HG02610 (cell line): Measurements from ENCODE around the gene GCN1.
"Not testable (repeated sequence)": the region's sequence is repeated elsewhere in the genome, so short reads cannot be mapped to it uniquely, and the experiment has no call there.

Source experiments
- ATAC-seq: cut with Tn5 transposase; IDR thresholded peaks from one replicate; pipeline ENCODE4 v1.9.1; 2021; ENCODE audit warnings: mild to moderate bottlenecking, moderate library complexity; ENCODE audit not compliant: unreplicated experiment

The GCN1 gene

DNA sequence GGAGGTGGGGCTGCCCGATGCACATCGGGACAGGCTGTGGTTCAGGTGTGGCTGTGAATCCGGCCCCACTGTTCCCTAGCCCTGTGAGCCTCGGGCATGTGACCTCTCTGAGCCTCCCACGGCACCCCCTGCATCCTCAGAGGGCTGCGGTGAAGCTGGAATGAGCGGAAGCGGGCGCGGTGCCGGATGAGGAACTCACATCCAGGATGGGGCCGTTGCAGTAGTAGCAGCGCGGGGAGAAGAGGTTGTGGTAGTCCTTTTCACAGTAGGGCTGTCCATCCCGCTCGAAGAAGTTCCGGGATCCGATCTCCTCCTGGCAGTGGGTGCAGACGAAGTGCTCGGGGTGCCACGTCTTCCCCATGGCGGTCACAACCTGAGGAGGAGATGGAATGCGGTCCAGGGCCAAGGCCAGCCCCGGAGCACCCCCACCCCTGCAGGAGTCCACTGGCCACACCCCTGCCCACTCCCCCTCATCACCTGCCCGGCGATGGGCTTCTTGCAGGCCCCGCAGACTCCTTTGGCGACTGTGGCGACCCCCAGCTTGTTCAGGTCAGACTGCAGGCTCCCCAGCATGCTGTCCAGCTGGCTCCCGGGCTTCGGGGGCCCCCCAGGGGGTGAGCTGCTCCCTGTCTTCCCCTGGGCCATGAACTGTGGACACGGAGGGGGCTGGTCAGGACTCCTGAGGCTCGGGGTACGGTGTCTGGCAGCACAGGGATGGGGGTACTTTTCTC lies 20.3 kb upstream of the GCN1 start:
- ATAC-seq: no peak

- ATAC-seq: no peak
These were observed 19.2 kb upstream of the GCN1 start for GRCh38 chr12:120213758-120214157.

DNA sequence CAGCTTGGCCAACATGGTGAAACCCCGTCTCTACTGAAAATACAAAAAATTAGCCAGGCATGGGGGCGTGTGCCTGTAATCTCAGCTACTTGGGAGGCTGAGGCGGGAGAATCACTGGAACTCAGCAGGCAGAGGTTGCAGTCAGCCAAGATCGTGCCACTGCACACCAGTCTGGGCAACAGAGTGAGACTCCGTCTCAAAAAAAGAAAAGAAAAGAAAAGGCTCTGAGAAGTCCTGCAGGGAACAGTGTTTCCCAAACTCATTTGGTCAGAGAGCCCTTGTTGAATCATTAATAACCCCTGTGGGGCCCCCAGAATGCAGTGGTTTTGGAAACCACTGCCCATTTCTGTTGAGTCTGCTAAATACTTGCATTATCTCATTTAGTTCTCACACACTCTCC lies 18.7 kb upstream of the GCN1 start:
- ATAC-seq: not testable (repeated sequence)

DNA sequence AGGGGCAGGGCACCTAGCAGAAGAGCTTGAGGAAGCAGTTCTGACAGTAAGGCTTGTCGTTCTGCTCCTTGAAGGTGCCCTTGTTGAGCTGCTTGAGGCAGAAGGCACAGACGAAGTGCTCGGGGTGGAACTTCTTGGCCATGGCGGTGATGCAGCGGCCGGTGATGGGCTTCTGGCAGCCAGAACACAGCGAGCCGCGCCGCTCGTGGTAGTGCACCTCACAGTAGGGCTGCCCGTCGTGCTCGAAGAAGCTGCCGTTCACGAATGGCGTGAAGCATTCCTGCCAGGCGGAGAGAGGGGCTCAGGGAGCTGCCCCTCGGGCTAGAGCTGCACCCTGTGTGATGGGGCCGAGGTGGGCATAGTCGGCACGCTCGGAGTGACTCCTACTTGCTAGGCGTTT lies 17.8 kb upstream of the GCN1 start:
- ATAC-seq: no peak

- no peak for ATAC-seq
These were observed 17.4 kb upstream of the GCN1 start for GRCh38 chr12:120211904-120212283.

DNA sequence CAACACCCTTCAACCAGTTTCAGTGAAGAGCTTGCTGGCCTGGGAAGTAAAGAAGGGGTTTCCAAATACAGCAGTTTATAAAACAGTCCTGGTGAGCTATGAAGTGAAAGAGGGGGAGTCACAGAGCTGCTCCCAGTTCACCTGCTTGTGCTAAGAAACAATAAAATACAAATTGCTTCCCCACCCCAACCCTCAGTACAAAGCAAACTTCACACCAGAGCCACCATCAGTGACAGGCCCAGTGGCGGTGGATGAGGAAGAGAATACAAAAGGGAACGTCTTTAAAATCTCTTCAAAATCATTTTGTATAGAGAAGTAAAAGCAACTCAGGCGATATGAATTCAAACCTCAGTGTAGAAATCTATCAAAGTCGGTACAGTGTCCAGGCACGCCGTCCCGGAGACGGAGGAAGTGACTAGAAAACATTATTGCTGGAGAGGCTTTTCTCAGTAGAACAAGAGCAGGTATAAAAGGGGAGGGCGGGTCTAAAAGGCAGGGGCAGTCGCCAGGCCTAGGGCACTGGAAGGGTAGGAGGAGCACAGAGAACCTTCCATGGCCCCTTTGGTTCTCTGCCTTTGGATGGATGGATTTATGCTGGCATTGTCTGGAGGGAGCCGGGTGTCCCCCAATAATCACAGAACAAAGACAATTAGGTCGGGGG lies 16.9 kb upstream of the GCN1 start:
- no peak for ATAC-seq

- ATAC-seq: no peak
These were observed 15.3 kb upstream of the GCN1 start for GRCh38 chr12:120209851-120210250.

DNA sequence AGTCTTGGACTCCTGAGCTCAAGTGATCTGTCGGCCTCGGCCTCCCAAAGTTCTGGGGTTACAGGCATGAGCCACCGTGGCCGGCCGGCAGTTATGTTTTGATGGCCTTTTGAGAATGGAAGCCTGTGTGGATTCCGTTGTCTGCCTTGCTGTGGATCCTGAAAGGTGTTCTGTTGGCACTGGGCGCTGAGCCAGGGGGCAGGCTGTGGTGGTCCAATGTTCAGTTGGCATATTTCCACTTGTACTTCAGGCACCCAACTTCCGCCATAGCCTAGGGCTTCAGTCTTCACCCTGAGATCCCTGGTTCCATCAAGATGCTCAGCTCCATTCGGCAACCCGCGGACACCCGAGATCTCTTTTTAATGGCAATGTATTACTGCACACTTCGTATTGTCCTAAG lies 12.7 kb upstream of the GCN1 start:
- no peak for ATAC-seq

DNA sequence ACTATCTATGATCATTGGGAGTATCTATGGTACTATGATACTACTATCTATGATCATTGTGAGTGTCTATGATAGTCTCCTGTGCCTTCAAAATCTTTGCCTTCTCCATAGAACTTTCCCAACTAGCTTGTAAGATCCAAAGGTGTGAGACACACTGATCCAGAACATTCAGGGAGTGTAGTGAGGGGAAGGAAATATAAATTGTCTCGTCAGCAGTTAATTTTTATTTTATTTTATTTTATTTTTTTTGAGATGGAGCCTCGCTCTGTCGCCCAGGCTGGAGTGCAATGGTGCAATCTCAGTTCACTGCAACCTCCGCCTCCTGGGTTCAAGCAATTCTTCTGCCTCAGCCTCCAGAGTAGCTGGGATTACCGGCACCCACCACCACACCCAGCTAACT lies 12.3 kb upstream of the GCN1 start:
- not testable (repeated sequence) for ATAC-seq

- ATAC-seq: no peak
These were observed 11.7 kb upstream of the GCN1 start for GRCh38 chr12:120206228-120206627.

- no peak for ATAC-seq
These were observed 9.7 kb upstream of the GCN1 start for GRCh38 chr12:120204171-120204570.

GRCh38 chr12:120200364-120200800 lies 5.9 kb upstream of the GCN1 start:
- ATAC-seq: no peak

DNA sequence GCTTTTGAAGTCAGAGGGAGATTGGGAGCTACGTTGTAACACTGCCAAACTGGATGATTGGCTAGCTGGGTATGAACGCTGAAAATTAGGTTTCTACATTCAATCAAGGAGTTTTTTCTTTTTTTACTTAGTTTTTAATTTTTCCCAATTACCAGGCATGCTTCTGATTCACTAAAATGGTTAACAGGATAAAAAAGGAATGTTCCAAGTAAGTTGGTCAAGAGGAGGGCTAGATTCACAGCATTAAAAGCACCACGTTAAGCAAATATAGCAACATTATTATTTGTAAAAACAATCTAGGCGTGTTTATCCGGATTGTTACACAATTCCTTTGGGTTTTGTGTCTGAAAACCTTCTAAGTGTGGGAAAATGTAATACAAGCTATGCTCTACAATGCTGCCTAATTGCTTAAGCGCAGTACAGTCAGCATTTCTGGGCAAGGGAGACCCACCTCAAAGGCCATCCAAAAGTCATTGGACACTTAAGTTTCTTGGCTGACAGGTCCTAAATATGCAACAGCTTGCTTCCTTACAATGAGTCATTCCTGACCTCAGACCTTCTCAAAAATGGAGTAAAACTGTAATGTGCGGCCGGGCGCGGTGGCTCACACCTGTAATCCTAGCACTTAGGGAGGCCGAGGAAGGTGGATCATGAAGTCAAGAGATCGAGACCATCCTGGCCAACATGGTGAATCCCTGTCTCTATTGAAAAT lies 5.2 kb upstream of the GCN1 start:
- ATAC-seq: no peak

DNA sequence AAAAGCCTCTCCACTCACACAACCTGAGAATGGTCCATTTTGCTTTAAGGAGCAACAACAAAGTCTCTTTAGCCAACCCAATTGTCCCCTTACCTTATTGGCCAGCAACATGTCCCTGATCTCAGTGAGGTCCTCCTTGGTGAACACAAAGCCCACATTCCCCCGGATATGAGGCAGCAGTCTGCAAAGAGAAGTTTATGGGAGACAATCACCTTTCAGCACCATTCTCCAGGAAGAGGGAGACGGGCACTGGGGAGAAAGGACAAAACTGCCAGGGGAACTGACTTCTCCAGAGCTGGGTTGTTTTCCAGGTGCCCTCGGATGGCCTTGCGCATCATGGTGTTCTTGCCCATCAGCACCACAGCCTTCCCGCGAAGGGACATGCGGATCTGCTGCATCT lies 4.5 kb upstream of the GCN1 start:
- ATAC-seq: no peak

DNA sequence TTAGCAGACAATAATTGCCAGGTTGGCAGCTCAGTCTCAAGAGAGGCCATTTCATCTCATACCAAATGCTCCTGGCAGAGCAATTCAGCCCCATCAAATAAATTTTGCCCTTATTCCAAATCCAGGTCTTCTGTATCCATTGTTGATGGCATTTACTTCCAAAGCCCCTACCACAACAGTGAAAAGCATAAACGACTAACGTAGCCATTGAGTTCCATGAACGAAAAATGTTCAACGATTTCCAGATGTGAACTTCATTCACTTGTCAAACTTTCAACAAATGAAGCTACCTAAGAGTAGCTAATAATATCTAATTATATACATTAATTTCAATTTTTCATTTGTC lies 3.0 kb upstream of the GCN1 start:
- no peak for ATAC-seq

DNA sequence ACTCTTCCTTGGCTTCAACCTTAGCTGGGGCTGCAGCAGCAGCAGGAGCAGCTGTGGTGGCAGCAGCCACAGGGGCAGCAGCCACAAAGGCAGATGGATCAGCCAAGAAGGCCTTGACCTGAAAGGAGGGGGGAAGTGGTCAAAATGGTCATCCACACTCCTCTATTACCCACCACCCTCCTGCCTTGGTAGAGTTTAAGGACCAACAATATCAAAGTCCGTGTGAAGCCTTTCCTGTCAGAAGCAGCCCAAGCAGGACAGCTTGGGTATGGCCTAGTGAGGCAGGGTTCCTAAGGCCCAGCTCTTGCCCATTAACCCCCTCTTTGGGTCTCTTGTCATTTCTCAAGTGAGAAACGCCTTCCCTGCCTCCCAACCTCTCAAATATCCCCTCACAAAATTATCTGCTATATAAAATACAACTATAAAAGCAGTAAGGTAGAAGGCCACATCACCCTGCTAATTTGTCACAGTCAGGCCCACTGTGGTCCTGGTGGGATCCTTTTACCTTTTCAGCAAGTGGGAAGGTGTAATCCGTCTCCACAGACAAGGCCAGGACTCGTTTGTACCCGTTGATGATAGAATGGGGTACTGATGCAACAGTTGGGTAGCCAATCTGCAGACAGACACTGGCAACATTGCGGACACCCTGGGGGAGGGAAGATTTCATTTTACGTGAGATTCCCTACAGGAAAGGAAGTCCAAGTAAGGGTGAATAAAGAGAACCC lies 2.5 kb upstream of the GCN1 start:
- ATAC-seq: not testable (repeated sequence)

GRCh38 chr12:120196363-120196762 lies 1.8 kb upstream of the GCN1 start:
- ATAC-seq: no peak

- ATAC-seq: peak; percentile 37
These were observed 335 bp downstream of the GCN1 start for GRCh38 chr12:120194226-120194533.

DNA sequence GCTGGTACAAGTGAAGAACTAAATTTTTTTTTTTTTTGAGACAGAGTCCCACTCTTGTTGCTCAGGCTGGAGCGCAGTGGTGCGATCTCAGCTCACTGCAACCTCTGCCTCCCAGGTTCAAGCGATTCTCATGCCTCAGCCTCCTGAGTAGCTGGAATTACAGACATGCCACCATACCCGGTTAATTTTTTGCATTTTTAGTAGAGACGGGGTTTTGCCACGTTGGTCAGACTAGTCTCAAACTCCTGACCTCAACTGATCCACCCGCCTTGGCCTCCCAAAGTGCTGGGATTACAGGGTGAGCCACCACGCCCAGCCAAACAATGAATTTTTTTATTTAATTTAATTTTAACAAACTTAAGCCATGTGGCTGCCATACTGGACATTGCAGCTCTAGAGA lies 1.2 kb downstream of the GCN1 start:
- ATAC-seq: not testable (repeated sequence)

DNA sequence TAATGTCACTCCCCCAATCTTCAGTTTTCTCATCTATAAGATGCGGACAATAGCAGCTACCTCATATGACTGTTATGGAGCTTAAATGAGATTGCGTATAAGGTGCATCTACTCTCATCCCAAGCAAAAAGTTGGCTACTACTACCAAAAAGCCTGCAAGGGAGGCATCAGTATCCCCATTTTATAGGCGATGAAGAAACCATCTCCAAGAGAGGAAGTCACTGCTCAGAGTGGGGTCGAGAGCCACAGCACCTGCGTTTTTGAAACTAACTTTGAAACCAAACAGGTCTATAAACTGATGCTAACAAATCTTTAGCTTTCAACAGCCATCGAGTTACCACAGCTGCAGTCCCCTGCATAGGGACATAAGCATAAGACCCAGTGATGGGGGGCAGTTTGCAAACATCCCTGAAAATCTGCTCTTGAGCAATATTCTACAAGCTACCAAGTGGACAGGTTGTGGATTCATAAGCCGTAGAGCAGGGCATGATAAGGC lies 3.5 kb downstream of the GCN1 start:
- no peak for ATAC-seq

- ATAC-seq: no peak
These were observed 4.1 kb downstream of the GCN1 start for GRCh38 chr12:120190386-120190785.

GRCh38 chr12:120186654-120187053 lies 7.9 kb downstream of the GCN1 start:
- no peak for ATAC-seq
